ENCODE results near the gene TRPV6. TPM values are rescaled to one million over a fixed set of nuclear protein-coding genes. Genes with fewer than 3 reads are reported as not detected.

Gene TRPV6
- total RNA-seq, 1 donor from 2014 or later = 7.6 TPM

GRCh38 chr7:142882338-142882678 is 3.2 kb downstream of the TRPV6 start:
- TF ChIP-seq CTCF (IDR thresholded peaks at IDR 0.05; ENCODE audit: insufficient read depth, low read length, poor library complexity, severe bottlenecking) = no peak
- Histone ChIP-seq H3K4me3 (ENCODE audit: low read depth, low read length) (no peak overlapping the region), H3K36me3 (ENCODE audit: control insufficient read depth, insufficient read depth, low read length) (no peaks in the 10 kb centered on the region), H3K27me3 (ENCODE audit: control insufficient read depth, insufficient read depth, low read length) (no peaks in the 10 kb centered on the region)
- no peak for DNase-seq (ENCODE audit: low read depth)

- Histone ChIP-seq H3K36me3 (ENCODE audit: control insufficient read depth, insufficient read depth, low read length) (no peaks in the 10 kb centered on the region), H3K4me3 (ENCODE audit: low read depth, low read length) (no peak overlapping the region), H3K27me3 (ENCODE audit: control insufficient read depth, insufficient read depth, low read length) (no peaks in the 10 kb centered on the region)
- no peak for TF ChIP-seq CTCF (IDR thresholded peaks at IDR 0.05; ENCODE audit: insufficient read depth, low read length, poor library complexity, severe bottlenecking)
- DNase-seq (ENCODE audit: low read depth) = no peak
These were observed 3.8 kb downstream of the TRPV6 start for GRCh38 chr7:142881586-142882337.

- DNase-seq (ENCODE audit: low read depth) = no peak
- Histone ChIP-seq H3K36me3 (ENCODE audit: control insufficient read depth, insufficient read depth, low read length) (no peaks in the 10 kb centered on the region), H3K4me3 (ENCODE audit: low read depth, low read length) (no peak overlapping the region), H3K27me3 (ENCODE audit: control insufficient read depth, insufficient read depth, low read length) (no peaks in the 10 kb centered on the region)
- TF ChIP-seq CTCF (IDR thresholded peaks at IDR 0.05; ENCODE audit: insufficient read depth, low read length, poor library complexity, severe bottlenecking) = peak; percentile 80
These were observed 4.6 kb downstream of the TRPV6 start for GRCh38 chr7:142880876-142881505.

- DNase-seq (ENCODE audit: low read depth) = no peak
- Histone ChIP-seq H3K27me3 (ENCODE audit: control insufficient read depth, insufficient read depth, low read length) (no peaks in the 10 kb centered on the region), H3K36me3 (ENCODE audit: control insufficient read depth, insufficient read depth, low read length) (no peaks in the 10 kb centered on the region), H3K4me3 (ENCODE audit: low read depth, low read length) (no peak overlapping the region)
- no peak for TF ChIP-seq CTCF (IDR thresholded peaks at IDR 0.05; ENCODE audit: insufficient read depth, low read length, poor library complexity, severe bottlenecking)
These were observed 6.5 kb downstream of the TRPV6 start for GRCh38 chr7:142879060-142879459.

- no peak for DNase-seq (ENCODE audit: low read depth)
- Histone ChIP-seq H3K4me3 (ENCODE audit: low read depth, low read length) (no peak overlapping the region), H3K27me3 (ENCODE audit: control insufficient read depth, insufficient read depth, low read length) (no peaks in the 10 kb centered on the region), H3K36me3 (ENCODE audit: control insufficient read depth, insufficient read depth, low read length) (no peaks in the 10 kb centered on the region)
- TF ChIP-seq CTCF (IDR thresholded peaks at IDR 0.05; ENCODE audit: insufficient read depth, low read length, poor library complexity, severe bottlenecking) = no peak
These were observed 7.2 kb downstream of the TRPV6 start for GRCh38 chr7:142878315-142878714.
